ENCODE data around the gene GNL1. TPM values are rescaled to one million over a fixed set of nuclear protein-coding genes. Genes with fewer than 3 reads are reported as not detected.
A peak's percentile ranks its signal among the peaks of the same experiment; 100 is the strongest.

Gene GNL1
- total and polyA plus RNA-seq, 9 of the 15 experiments (the other 6 are each of a cell fraction or from before 2014, with no cell fraction given) = 0.73 to 112 (median 58.0) TPM

- H3K9me3 ChIP-seq (replicated peaks; ENCODE audit: control insufficient read depth, insufficient read depth, low read depth, low read length) = 0 out of 2 replicates have a peak, but pooled peaks cover 4% of the 10 kb centered on the region
- no peaks in the 10 kb centered on the region for H4K20me1 ChIP-seq (replicated peaks; ENCODE audit: control insufficient read depth, insufficient read depth, low read length)
- ChIA-PET POLR2A (interaction anchor here (0.6 to 1.3 kb wide), 7 partner anchors 15 to 104 kb away, joined by 3 to 5 read pairs (median 3); no protein-coding TSS in a partner anchor), CTCF (ENCODE audit: low intra/inter-chr PET ratio) (no interaction called here)
- no peaks in the 10 kb centered on the region for H3K79me2 ChIP-seq (ENCODE audit: control insufficient read depth, insufficient read depth, low read length)
- no peak for DNase-seq (ENCODE audit: extremely low read depth in 1 of 4, low spot score in 3 of 4)
- no peak overlapping the region for H3K4me3 ChIP-seq
- in situ Hi-C loops (cut with MboI) = no loop called here
- H3K27ac ChIP-seq (ENCODE audit: extremely low read depth, low read depth, low read length) = no peak overlapping the region
- no peaks in the 10 kb centered on the region; a peak in 1 of 5 replicates for H3K27me3 ChIP-seq (ENCODE audit: control insufficient read depth in 2 of 2, insufficient read depth in 2 of 2, low read length in 2 of 2)
- TF ChIP-seq SPI1 (IDR thresholded peaks at IDR 0.05; ENCODE audit: borderline replicate concordance, low read depth, low read length) (no peak), BMI1 (IDR thresholded peaks at IDR 0.05; ENCODE audit: low read length) (no peak), ZBTB33 (CRISPR knock-in tag; IDR thresholded peaks at IDR 0.05) (no peak)
- no peak for FAIRE-seq
- H3K4me1 ChIP-seq (replicated peaks in 1 of 2; ENCODE audit: control insufficient read depth in 2 of 2, insufficient read depth in 2 of 2, low read length in 2 of 2) = peaks cover 6 to 28% of the 10 kb centered on the region in 2 experiments; a peak in 4 of 5 replicates
- no peaks in the 10 kb centered on the region for H3K9me1 ChIP-seq (ENCODE audit: control insufficient read depth, insufficient read depth, low read length)
- 61% methylated on average over 5 of the region's 5 CpGs for WGBS (ENCODE audit: insufficient coverage, low coverage, missing lambda C conversion rate)
- H2AFZ ChIP-seq (ENCODE audit: low read depth, low read length) = peak overlapping the region; percentile 71
- H3K9ac ChIP-seq (ENCODE audit: insufficient read depth in 1 of 2, low read depth in 2 of 2, low read length in 2 of 2) = no peak overlapping the region
- H3K4me2 ChIP-seq (ENCODE audit: insufficient read depth, low read length) = no peak overlapping the region
- intact Hi-C loops (cut with micrococcal nuclease) = no loop called here
- BruUV-seq (replicated peaks) = no TSS peak
- no peaks in the 10 kb centered on the region for H3K36me3 ChIP-seq (ENCODE audit: control insufficient read depth, insufficient read depth, low read length)
- ATAC-seq = no peak
These were observed 45.1 kb downstream of the GNL1 start for GRCh38 chr6:30511169-30511546.

Measured in K562 (cell line).